CD14-positive monocyte (primary cell): ENCODE results near the gene STAT3. TPM values are rescaled to one million over a fixed set of nuclear protein-coding genes. Genes with fewer than 3 reads are reported as not detected.

Experiments
- DNase-seq, 3 donors: peaks; one replicate each; pipeline ENCODE4 v3.0.0-alpha.2; 2011 to 2022
- H2AFZ ChIP-seq: 2 replicates; pipeline ENCODE4 v1.6.0; 2012; ENCODE audit warnings: mild to moderate bottlenecking, low read depth, low read length, inconsistent platforms; ENCODE audit not compliant: insufficient read depth, poor library complexity, severe bottlenecking
- H3K27ac ChIP-seq, 2 donors: 1 replicate in 1 of 2; 2 replicates in 1 of 2; pipeline ENCODE4 v1.5.1; 2012 to 2013; ENCODE audit warnings: low read length in 2 of 2, control low read depth in 1 of 2, inconsistent platforms in 1 of 2, low read depth in 1 of 2, mild to moderate bottlenecking in 1 of 2
- H3K27me3 ChIP-seq, 2 donors: one replicate each; pipeline versions ENCODE4 v1.6.0 to v1.6.1; 2011 to 2013; ENCODE audit warnings: low read length in 2 of 2; ENCODE audit not compliant: control insufficient read depth in 2 of 2, insufficient read depth in 2 of 2
- H3K36me3 ChIP-seq, 2 donors: replicated peaks in 1 of 2; 1 replicate in 1 of 2; 2 replicates in 1 of 2; pipeline versions ENCODE4 v1.5.1 to v1.6.1; 2012 to 2013; ENCODE audit warnings: low read length in 2 of 2, control low read depth in 1 of 2, inconsistent platforms in 1 of 2, mild to moderate bottlenecking in 1 of 2; ENCODE audit not compliant: insufficient read depth in 2 of 2, control insufficient read depth in 1 of 2
- H3K4me1 ChIP-seq, 2 donors: 1 replicate in 1 of 2; 2 replicates in 1 of 2; pipeline versions ENCODE4 v1.5.1 to v1.6.1; 2012 to 2013; ENCODE audit warnings: low read length in 2 of 2, control low read depth in 1 of 2, inconsistent platforms in 1 of 2, mild to moderate bottlenecking in 1 of 2, moderate library complexity in 1 of 2; ENCODE audit not compliant: insufficient read depth in 2 of 2, control insufficient read depth in 1 of 2
- H3K4me2 ChIP-seq: replicated peaks from 2 replicates; pipeline ENCODE3; 2012; ENCODE audit warnings: low read length, moderate library complexity, mild to moderate bottlenecking; ENCODE audit not compliant: poor library complexity, severe bottlenecking; ENCODE audit errors: extremely low read depth
- H3K4me3 ChIP-seq, 3 experiments: fragments of 200-600 bp in 1 of 3; sonication (generic) in 1 of 3; replicated peaks in 1 of 3; 1 replicate in 2 of 3; 2 replicates in 1 of 3; pipeline ENCODE4 v1.5.1; 2011 to 2013; ENCODE audit warnings: low read length in 3 of 3, mild to moderate bottlenecking in 3 of 3, control low read depth in 2 of 3, low read depth in 2 of 3, inconsistent platforms in 1 of 3, moderate library complexity in 1 of 3
- H3K79me2 ChIP-seq: 2 replicates; pipeline ENCODE4 v1.6.0; 2012; ENCODE audit warnings: mild to moderate bottlenecking, control low read depth, inconsistent platforms, low read length, moderate library complexity; ENCODE audit not compliant: insufficient read depth
- H3K9ac ChIP-seq: 2 replicates; pipeline ENCODE4 v1.6.0; 2017; ENCODE audit warnings: low read length, mild to moderate bottlenecking; ENCODE audit not compliant: insufficient read depth, poor library complexity, severe bottlenecking
- H3K9me3 ChIP-seq, 2 donors: replicated peaks in 1 of 2; 1 replicate in 1 of 2; 2 replicates in 1 of 2; pipeline versions ENCODE4 v1.5.1 to v1.6.1; 2012 to 2013; ENCODE audit warnings: low read length in 2 of 2, control low read depth in 1 of 2; ENCODE audit not compliant: control insufficient read depth in 1 of 2, insufficient read depth in 1 of 2
- H4K20me1 ChIP-seq: 2 replicates; pipeline ENCODE4 v1.6.0; 2012; ENCODE audit warnings: mild to moderate bottlenecking, low read length, control low read depth, moderate library complexity; ENCODE audit not compliant: insufficient read depth
- H3K27ac Mint-ChIP-seq, 7 donors: one replicate each; pipeline ENCODE4 v1.8.0; 2020; ENCODE audit warnings: mild to moderate bottlenecking in 7 of 7, mixed read lengths in 7 of 7, moderate library complexity in 6 of 7, inconsistent platforms in 2 of 7
- H3K27me3 Mint-ChIP-seq, 3 donors: one replicate each; pipeline ENCODE4 v1.8.0; 2021 to 2022; ENCODE audit warnings: low read depth in 3 of 3, mild to moderate bottlenecking in 3 of 3, mixed read lengths in 3 of 3, moderate library complexity in 3 of 3, inconsistent platforms in 1 of 3
- H3K36me3 Mint-ChIP-seq, 2 donors: one replicate each; pipeline ENCODE4 v1.8.0; 2020; ENCODE audit warnings: mixed read lengths in 2 of 2, inconsistent platforms in 1 of 2, mild to moderate bottlenecking in 1 of 2
- H3K4me1 Mint-ChIP-seq: one replicate; pipeline ENCODE4 v1.8.0; 2020; ENCODE audit warnings: mild to moderate bottlenecking, mixed read lengths
- H3K4me3 Mint-ChIP-seq, 2 donors: one replicate each; pipeline ENCODE4 v1.8.0; 2020; ENCODE audit warnings: mild to moderate bottlenecking in 2 of 2, mixed read lengths in 2 of 2, moderate library complexity in 1 of 2
- H3K9me3 Mint-ChIP-seq, 7 donors: one replicate each; pipeline ENCODE4 v1.8.0; 2020 to 2022; ENCODE audit warnings: mixed read lengths in 7 of 7, mild to moderate bottlenecking in 6 of 7, moderate library complexity in 6 of 7, inconsistent platforms in 2 of 7
- WGBS: methylation state at CpG from one replicate; pipeline ENCODE4 v1.1.5; 2013; ENCODE audit warnings: missing lambda C conversion rate; ENCODE audit not compliant: insufficient coverage; 5-methylcytosine and 5-hydroxymethylcytosine counted together
- intact Hi-C, 2 donors: fragments of 100-400 bp; cut with micrococcal nuclease; formaldehyde crosslinking; loops; one replicate each; pipeline versions ENCODE4 v1.15.0 to v1.15.1; 2023
- polyA plus RNA-seq, 3 donors: library from polyadenylated mRNA; depleted of rRNA in 1 of 3; unstranded in 2 of 3; stranded (reverse) in 1 of 3; fragments of 300-500 nt in 2 of 3; fragments of >200 nt in 1 of 3; fragmentation: Illumina TruSeq in 2 of 3; gene quantifications; 1 replicate in 2 of 3; 2 replicates in 1 of 3; pipeline ENCODE4 v1.2.3, GENCODE V29; 2012 to 2021
- TF ChIP-seq, protein P1 (sequence below): fragments of 200-600 bp; IDR thresholded peaks from one replicate; pipeline ENCODE4 v1.8.0; 2022; ENCODE audit warnings: antibody characterized with exemption, mild to moderate bottlenecking

STAT3 gene
- polyA plus RNA-seq, 3 donors, result 73.0 to 155 (median 110) TPM

DNA sequence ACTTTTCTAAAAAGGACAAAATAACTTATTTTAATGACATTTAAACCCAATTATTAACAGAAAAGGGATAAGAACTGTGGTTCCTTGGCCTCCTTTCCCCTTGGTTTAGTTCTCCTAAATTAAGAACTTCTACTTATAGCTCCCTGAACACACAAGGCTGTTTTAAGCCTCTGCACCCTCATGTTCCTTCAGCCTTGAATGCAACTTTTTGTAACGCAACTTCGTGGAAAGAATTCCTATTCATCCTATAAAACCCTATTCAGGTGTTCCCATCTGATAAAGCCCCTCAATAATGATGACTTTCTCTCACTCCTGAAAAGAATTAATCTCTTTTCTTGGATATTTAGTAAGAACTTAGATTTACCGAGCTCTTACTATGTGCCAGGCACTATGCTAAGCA, 6.3 kb downstream of the STAT3 start:
- H3K9ac ChIP-seq, result no peak overlapping the region
- peaks cover 21 to 30% of the 10 kb centered on the region in 2 donors for H3K4me1 ChIP-seq
- intact Hi-C loops, result no loop called here
- Mint-ChIP-seq H3K36me3 (peaks cover 10 to 29% of the 10 kb centered on the region in 2 donors), H3K27me3 (no peaks in the 10 kb centered on the region), H3K4me1 (peaks cover 55% of the 10 kb centered on the region), H3K9me3 (no peaks in the 10 kb centered on the region), H3K27ac (peak overlapping the region in 2 of 7 donors; percentile 44 to 59), H3K4me3 (no peak overlapping the region)
- no peaks in the 10 kb centered on the region for H3K27me3 ChIP-seq
- H3K4me2 ChIP-seq, result no peak overlapping the region
- peaks cover 100% of the 10 kb centered on the region for H3K79me2 ChIP-seq
- H3K36me3 ChIP-seq, result peaks cover 0 to 9% of the 10 kb centered on the region in 2 donors
- no CpG with 5 or more reads among the region's 3 CpGs for WGBS
- H3K27ac ChIP-seq, result peak overlapping the region in 1 of 2 donors; percentile 46
- TF ChIP-seq, protein P1, sequence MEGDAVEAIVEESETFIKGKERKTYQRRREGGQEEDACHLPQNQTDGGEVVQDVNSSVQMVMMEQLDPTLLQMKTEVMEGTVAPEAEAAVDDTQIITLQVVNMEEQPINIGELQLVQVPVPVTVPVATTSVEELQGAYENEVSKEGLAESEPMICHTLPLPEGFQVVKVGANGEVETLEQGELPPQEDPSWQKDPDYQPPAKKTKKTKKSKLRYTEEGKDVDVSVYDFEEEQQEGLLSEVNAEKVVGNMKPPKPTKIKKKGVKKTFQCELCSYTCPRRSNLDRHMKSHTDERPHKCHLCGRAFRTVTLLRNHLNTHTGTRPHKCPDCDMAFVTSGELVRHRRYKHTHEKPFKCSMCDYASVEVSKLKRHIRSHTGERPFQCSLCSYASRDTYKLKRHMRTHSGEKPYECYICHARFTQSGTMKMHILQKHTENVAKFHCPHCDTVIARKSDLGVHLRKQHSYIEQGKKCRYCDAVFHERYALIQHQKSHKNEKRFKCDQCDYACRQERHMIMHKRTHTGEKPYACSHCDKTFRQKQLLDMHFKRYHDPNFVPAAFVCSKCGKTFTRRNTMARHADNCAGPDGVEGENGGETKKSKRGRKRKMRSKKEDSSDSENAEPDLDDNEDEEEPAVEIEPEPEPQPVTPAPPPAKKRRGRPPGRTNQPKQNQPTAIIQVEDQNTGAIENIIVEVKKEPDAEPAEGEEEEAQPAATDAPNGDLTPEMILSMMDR, result no peak
- H3K9me3 ChIP-seq, result no peaks in the 10 kb centered on the region
- H4K20me1 ChIP-seq, result peaks cover 99% of the 10 kb centered on the region
- no peak overlapping the region for H2AFZ ChIP-seq
- no peak overlapping the region for H3K4me3 ChIP-seq
- DNase-seq, result no peak

DNA sequence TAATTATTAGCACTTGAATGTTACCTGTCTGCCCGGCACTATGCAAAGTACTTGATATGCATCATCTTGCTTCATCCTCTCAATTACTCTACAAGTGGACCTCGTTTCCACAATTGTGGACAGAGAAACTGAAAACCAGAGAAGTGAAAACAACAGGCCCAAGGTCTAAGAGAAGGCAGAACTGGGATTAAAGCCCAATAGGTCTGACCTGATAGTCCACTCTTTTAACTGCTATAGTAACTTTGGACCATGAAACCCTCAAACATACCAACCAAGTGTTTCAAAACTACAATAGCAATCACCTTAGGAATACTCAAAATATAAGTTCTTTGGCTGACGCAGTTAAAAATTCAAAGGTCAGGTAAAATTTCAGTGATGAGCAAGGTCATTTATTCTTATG, 7.3 kb downstream of the STAT3 start:
- Mint-ChIP-seq H3K27ac (peak overlapping the region in 1 of 7 donors; percentile 37), H3K27me3 (no peaks in the 10 kb centered on the region), H3K4me3 (no peak overlapping the region), H3K9me3 (no peaks in the 10 kb centered on the region), H3K36me3 (peaks cover 10 to 25% of the 10 kb centered on the region in 2 donors), H3K4me1 (peaks cover 47% of the 10 kb centered on the region)
- peaks cover 0 to 9% of the 10 kb centered on the region in 2 donors for H3K36me3 ChIP-seq
- no peaks in the 10 kb centered on the region for H3K27me3 ChIP-seq
- peaks cover 99% of the 10 kb centered on the region for H4K20me1 ChIP-seq
- peaks cover 99% of the 10 kb centered on the region for H3K79me2 ChIP-seq
- intact Hi-C loops, result no loop called here
- TF ChIP-seq, protein P1, result no peak
- no peak for DNase-seq
- peaks cover 12 to 20% of the 10 kb centered on the region in 2 donors for H3K4me1 ChIP-seq
- no peak overlapping the region for H3K27ac ChIP-seq
- H3K4me2 ChIP-seq, result no peak overlapping the region
- 80% methylated on average over 2 of the region's 3 CpGs for WGBS
- no peak overlapping the region for H2AFZ ChIP-seq
- H3K9me3 ChIP-seq, result no peaks in the 10 kb centered on the region
- H3K4me3 ChIP-seq, result no peak overlapping the region
- no peak overlapping the region for H3K9ac ChIP-seq
